Keratinocyte (primary cell): Measurements from ENCODE around the gene ZFYVE26. TPM values are rescaled to one million over a fixed set of nuclear protein-coding genes. Genes with fewer than 3 reads are reported as not detected.

Experiments used
- DNase-seq: peaks from one replicate; pipeline ENCODE4 v3.0.0-alpha.2; 2011; ENCODE audit warnings: low read depth, missing footprints, low spot score
- FAIRE-seq: peaks from 2 replicates; lab custom pipeline; 2011; peaks lifted over from hg19 to GRCh38; lab: Jason Lieb, UNC
- H2AFZ ChIP-seq: 2 replicates; pipeline ENCODE4 v1.6.0; 2012; ENCODE audit warnings: low read length, control low read depth, inconsistent platforms; ENCODE audit not compliant: control insufficient read depth
- H3K27ac ChIP-seq: 2 replicates; pipeline ENCODE4 v1.5.1; 2011; ENCODE audit warnings: low read length; ENCODE audit not compliant: control insufficient read depth, insufficient read depth
- H3K27me3 ChIP-seq: 3 replicates; pipeline ENCODE4 v1.6.0; 2011; ENCODE audit warnings: low read length; ENCODE audit not compliant: control insufficient read depth, insufficient read depth; ENCODE audit errors: extremely low read depth
- H3K36me3 ChIP-seq, 2 experiments: 2 replicates in 1 of 2; 3 replicates in 1 of 2; pipeline ENCODE4 v1.5.1; 2011; ENCODE audit warnings: low read length in 2 of 2, mild to moderate bottlenecking in 1 of 2; ENCODE audit not compliant: control insufficient read depth in 2 of 2, insufficient read depth in 2 of 2; ENCODE audit errors: extremely low read depth in 1 of 2
- H3K4me1 ChIP-seq: 3 replicates; pipeline ENCODE4 v1.5.1; 2011; ENCODE audit warnings: low read length; ENCODE audit not compliant: control insufficient read depth, insufficient read depth; ENCODE audit errors: extremely low read depth
- H3K4me2 ChIP-seq: 3 replicates; pipeline ENCODE4 v1.6.0; 2011; ENCODE audit warnings: low read depth, low read length; ENCODE audit not compliant: control insufficient read depth, insufficient read depth; ENCODE audit errors: extremely low read depth
- H3K4me3 ChIP-seq, 3 experiments: fragments of 200-600 bp in 1 of 3; sonication (generic) in 1 of 3; 2 replicates in 2 of 3; 3 replicates in 1 of 3; pipeline ENCODE4 v1.5.1; 2011 to 2016; ENCODE audit warnings: low read length in 3 of 3, mild to moderate bottlenecking in 3 of 3, control low read depth in 2 of 3, inconsistent platforms in 1 of 3, low read depth in 1 of 3, mixed read lengths in 1 of 3, mixed run types in 1 of 3, moderate library complexity in 1 of 3; ENCODE audit not compliant: control insufficient read depth in 2 of 3, insufficient read depth in 2 of 3; ENCODE audit errors: extremely low read depth in 1 of 3
- H3K79me2 ChIP-seq: 2 replicates; pipeline ENCODE4 v1.6.0; 2012; ENCODE audit warnings: low read length; ENCODE audit not compliant: control insufficient read depth, insufficient read depth
- H3K9ac ChIP-seq: 3 replicates; pipeline ENCODE4 v1.6.0; 2011; ENCODE audit warnings: low read length; ENCODE audit not compliant: control insufficient read depth, insufficient read depth; ENCODE audit errors: extremely low read depth
- H3K9me1 ChIP-seq: 3 replicates; pipeline ENCODE4 v1.6.0; 2011; ENCODE audit warnings: low read length; ENCODE audit not compliant: control insufficient read depth, insufficient read depth; ENCODE audit errors: extremely low read depth
- H3K9me3 ChIP-seq: 2 replicates; pipeline ENCODE4 v1.5.1; 2012; ENCODE audit warnings: low read depth, low read length; ENCODE audit not compliant: control insufficient read depth
- H4K20me1 ChIP-seq: 3 replicates; pipeline ENCODE4 v1.6.0; 2011; ENCODE audit warnings: low read length; ENCODE audit not compliant: control insufficient read depth, insufficient read depth; ENCODE audit errors: extremely low read depth
- CTCF ChIP-seq, 3 experiments: IDR thresholded peaks in 1 of 3; conservative IDR thresholded peaks in 1 of 3; optimal IDR thresholded peaks in 1 of 3; 2 replicates in 2 of 3; 3 replicates in 1 of 3; pipeline versions ENCODE3 to v1.5.1; 2011; ENCODE audit warnings: low read length in 3 of 3, mild to moderate bottlenecking in 3 of 3, moderate library complexity in 2 of 3, control low read depth in 1 of 3, inconsistent platforms in 1 of 3; ENCODE audit not compliant: insufficient read depth in 2 of 3; ENCODE audit errors: extremely low read depth in 1 of 3
- EZH2 ChIP-seq: IDR thresholded peaks from one replicate; pipeline ENCODE4 v1.6.1; 2012; ENCODE audit warnings: inconsistent platforms, mild to moderate bottlenecking, low read length, moderate library complexity
- dilution Hi-C: fragments of 300-500 bp; cut with MboI; formaldehyde crosslinking; loops from one replicate; pipeline ENCODE4 v1.7.0; 2020; ENCODE audit warnings: low sequenced_read_pairs; ENCODE audit not compliant: extremely low pct_ligation_motif_present
- polyA plus RNA-seq, 5 experiments: library from polyadenylated mRNA; depleted of rRNA in 3 of 5; stranded (reverse) in 3 of 5; stranded (forward) in 1 of 5; unstranded in 1 of 5; fragments of >200 nt; gene quantifications; 1 replicate in 1 of 5; 2 replicates in 3 of 5; 3 replicates in 1 of 5; pipeline versions ENCODE4 v1.2.1 to v1.2.3, GENCODE V29; 2011 to 2012; ENCODE audit warnings: missing spikeins in 2 of 5, low read depth in 1 of 5, low replicate concordance in 1 of 5

Gene ZFYVE26
- polyA plus RNA-seq, 1 donor (not counting 4 experiments of a cell fraction or from before 2014, with no cell fraction given): 9.8 TPM

- no peaks in the 10 kb centered on the region for H4K20me1 ChIP-seq
- DNase-seq (no peak), FAIRE-seq (no peak)
- H3K79me2 ChIP-seq: no peaks in the 10 kb centered on the region
- peaks cover 2% of the 10 kb centered on the region for H3K4me1 ChIP-seq
- H3K4me2 ChIP-seq: no peak overlapping the region
- no peak overlapping the region for H3K4me3 ChIP-seq
- TF ChIP-seq CTCF (optimal IDR thresholded peaks at IDR 0.05 in 1 of 3, IDR thresholded peaks at IDR 0.05 in 1 of 3, conservative IDR thresholded peaks at IDR 0.05 in 1 of 3; ENCODE audit: extremely low read depth in 1 of 3, insufficient read depth in 2 of 3, low read length in 3 of 3) (no peak), EZH2 (no peak)
- H3K9ac ChIP-seq: no peak overlapping the region
- H3K36me3 ChIP-seq: no peaks in the 10 kb centered on the region
- H3K27ac ChIP-seq: no peak overlapping the region
- H3K9me3 ChIP-seq: no peaks in the 10 kb centered on the region
- dilution Hi-C loops: no loop called here
- H3K9me1 ChIP-seq: no peaks in the 10 kb centered on the region
- H3K27me3 ChIP-seq: no peaks in the 10 kb centered on the region
- H2AFZ ChIP-seq: no peak overlapping the region
Observed at GRCh38 chr14:67859169-67859749, 42.9 kb upstream of the ZFYVE26 start.

GRCh38 chr14:67857778-67858350 is 41.5 kb upstream of the ZFYVE26 start:
- Histone ChIP-seq H3K79me2 (no peaks in the 10 kb centered on the region), H3K4me3 (no peak overlapping the region), H3K36me3 (no peaks in the 10 kb centered on the region), H3K9ac (no peak overlapping the region), H3K4me2 (no peak overlapping the region), H3K9me3 (no peaks in the 10 kb centered on the region), H3K9me1 (no peaks in the 10 kb centered on the region), H3K27me3 (no peaks in the 10 kb centered on the region), H2AFZ (no peak overlapping the region), H4K20me1 (no peaks in the 10 kb centered on the region), H3K27ac (no peak overlapping the region), H3K4me1 (peaks cover 2% of the 10 kb centered on the region)
- DNase-seq (no peak), FAIRE-seq (no peak)
- dilution Hi-C loops: no loop called here
- TF ChIP-seq CTCF (optimal IDR thresholded peaks at IDR 0.05 in 1 of 3, IDR thresholded peaks at IDR 0.05 in 1 of 3, conservative IDR thresholded peaks at IDR 0.05 in 1 of 3; ENCODE audit: extremely low read depth in 1 of 3, insufficient read depth in 2 of 3, low read length in 3 of 3) (no peak), EZH2 (no peak)
